ENCODE results near the gene CELF4.

GRCh38 chr18:37225279-37225678 is 340.3 kb downstream of the CELF4 start:
- TF ChIP-seq, protein P1, sequence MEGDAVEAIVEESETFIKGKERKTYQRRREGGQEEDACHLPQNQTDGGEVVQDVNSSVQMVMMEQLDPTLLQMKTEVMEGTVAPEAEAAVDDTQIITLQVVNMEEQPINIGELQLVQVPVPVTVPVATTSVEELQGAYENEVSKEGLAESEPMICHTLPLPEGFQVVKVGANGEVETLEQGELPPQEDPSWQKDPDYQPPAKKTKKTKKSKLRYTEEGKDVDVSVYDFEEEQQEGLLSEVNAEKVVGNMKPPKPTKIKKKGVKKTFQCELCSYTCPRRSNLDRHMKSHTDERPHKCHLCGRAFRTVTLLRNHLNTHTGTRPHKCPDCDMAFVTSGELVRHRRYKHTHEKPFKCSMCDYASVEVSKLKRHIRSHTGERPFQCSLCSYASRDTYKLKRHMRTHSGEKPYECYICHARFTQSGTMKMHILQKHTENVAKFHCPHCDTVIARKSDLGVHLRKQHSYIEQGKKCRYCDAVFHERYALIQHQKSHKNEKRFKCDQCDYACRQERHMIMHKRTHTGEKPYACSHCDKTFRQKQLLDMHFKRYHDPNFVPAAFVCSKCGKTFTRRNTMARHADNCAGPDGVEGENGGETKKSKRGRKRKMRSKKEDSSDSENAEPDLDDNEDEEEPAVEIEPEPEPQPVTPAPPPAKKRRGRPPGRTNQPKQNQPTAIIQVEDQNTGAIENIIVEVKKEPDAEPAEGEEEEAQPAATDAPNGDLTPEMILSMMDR (IDR thresholded peaks at IDR 0.05; ENCODE audit: insufficient read depth, low read length): no peak
- TF ChIP-seq GABPA (IDR thresholded peaks at IDR 0.05; ENCODE audit: low read depth): no peak
